ENCODE measurements around the gene OSBPL10.

Gene OSBPL10

GRCh38 chr3:31743331-31744089 lies 237.6 kb downstream of the OSBPL10 start:
- DNase-seq (ENCODE audit: low read depth) = no peak

GRCh38 chr3:31740397-31740796 lies 240.7 kb downstream of the OSBPL10 start:
- no peak for DNase-seq (ENCODE audit: low read depth)

- no peak for DNase-seq (ENCODE audit: low read depth)
Measured at GRCh38 chr3:31738412-31738811, 242.7 kb downstream of the OSBPL10 start.

GRCh38 chr3:31735667-31736066 lies 245.4 kb downstream of the OSBPL10 start:
- DNase-seq (ENCODE audit: low read depth) = no peak

- no peak for DNase-seq (ENCODE audit: low read depth)
Measured at GRCh38 chr3:31733234-31733667, 247.8 kb downstream of the OSBPL10 start.

GRCh38 chr3:31732548-31732947 lies 248.5 kb downstream of the OSBPL10 start:
- DNase-seq (ENCODE audit: low read depth) = no peak

GRCh38 chr3:31729573-31729972 lies 251.5 kb downstream of the OSBPL10 start:
- no peak for DNase-seq (ENCODE audit: low read depth)

GRCh38 chr3:31729082-31729481 lies 252.0 kb downstream of the OSBPL10 start:
- DNase-seq (ENCODE audit: low read depth) = no peak

- no peak for DNase-seq (ENCODE audit: low read depth)
Measured at GRCh38 chr3:31728403-31728802, 252.7 kb downstream of the OSBPL10 start.

- DNase-seq (ENCODE audit: low read depth) = no peak
Measured at GRCh38 chr3:31725976-31726375, 255.1 kb downstream of the OSBPL10 start.

- no peak for DNase-seq (ENCODE audit: low read depth)
Measured at GRCh38 chr3:31725568-31725967, 255.5 kb downstream of the OSBPL10 start.

GRCh38 chr3:31724651-31725050 lies 256.4 kb downstream of the OSBPL10 start:
- peak; percentile 8 for DNase-seq (ENCODE audit: low read depth)

GRCh38 chr3:31724116-31724515 lies 256.9 kb downstream of the OSBPL10 start:
- DNase-seq (ENCODE audit: low read depth) = no peak

GRCh38 chr3:31723701-31724100 lies 257.4 kb downstream of the OSBPL10 start:
- DNase-seq (ENCODE audit: low read depth) = no peak

GRCh38 chr3:31721676-31722075 lies 259.4 kb downstream of the OSBPL10 start:
- DNase-seq (ENCODE audit: low read depth) = no peak

GRCh38 chr3:31714495-31715280 lies 266.4 kb downstream of the OSBPL10 start:
- no peak for DNase-seq (ENCODE audit: low read depth)

GRCh38 chr3:31713816-31714215 lies 267.2 kb downstream of the OSBPL10 start:
- no peak for DNase-seq (ENCODE audit: low read depth)

GRCh38 chr3:31710123-31710803 lies 270.8 kb downstream of the OSBPL10 start:
- DNase-seq (ENCODE audit: low read depth) = no peak

- no peak for DNase-seq (ENCODE audit: low read depth)
Measured at GRCh38 chr3:31709526-31709925, 271.5 kb downstream of the OSBPL10 start.

- no peak for DNase-seq (ENCODE audit: low read depth)
Measured at GRCh38 chr3:31709005-31709404, 272.1 kb downstream of the OSBPL10 start.

- DNase-seq (ENCODE audit: low read depth) = no peak
Measured at GRCh38 chr3:31707286-31707685, 273.8 kb downstream of the OSBPL10 start.

GRCh38 chr3:31705736-31706135 lies 275.3 kb downstream of the OSBPL10 start:
- DNase-seq (ENCODE audit: low read depth) = no peak
